IMR-90 (cell line): ENCODE measurements around the gene RHOBTB3.

ENCODE experiments used
- CEBPB ChIP-seq: IDR thresholded peaks from 2 replicates; pipeline ENCODE4 v1.6.1; 2012; ENCODE audit warnings: low read depth, low read length, improper control_type of control experiment
- FOS ChIP-seq: fragments of 150-350 bp; IDR thresholded peaks from 2 replicates; pipeline ENCODE4 v1.6.1; 2016; ENCODE audit warnings: low read depth, low read length
- MXI1 ChIP-seq: IDR thresholded peaks from 2 replicates; pipeline ENCODE4 v1.6.1; 2012; ENCODE audit warnings: low read depth, mild to moderate bottlenecking, low read length, moderate library complexity, borderline replicate concordance
- POLR2A ChIP-seq: IDR thresholded peaks from 2 replicates; pipeline ENCODE4 v1.6.1; 2012; ENCODE audit warnings: mild to moderate bottlenecking, low read depth, low read length
- RAD21 ChIP-seq: IDR thresholded peaks from 2 replicates; pipeline ENCODE4 v1.6.1; 2012; ENCODE audit warnings: low read length, improper control_type of control experiment
- RCOR1 ChIP-seq: IDR thresholded peaks from 2 replicates; pipeline ENCODE4 v1.6.1; 2012; ENCODE audit warnings: mild to moderate bottlenecking, low read length, improper control_type of control experiment; ENCODE audit not compliant: insufficient replicate concordance
- TF ChIP-seq, protein P1 (sequence below): conservative IDR thresholded peaks from 2 replicates; pipeline ENCODE4 v1.5.1; 2012; ENCODE audit warnings: mild to moderate bottlenecking, low read depth, low read length, improper control_type of control experiment

DNA sequence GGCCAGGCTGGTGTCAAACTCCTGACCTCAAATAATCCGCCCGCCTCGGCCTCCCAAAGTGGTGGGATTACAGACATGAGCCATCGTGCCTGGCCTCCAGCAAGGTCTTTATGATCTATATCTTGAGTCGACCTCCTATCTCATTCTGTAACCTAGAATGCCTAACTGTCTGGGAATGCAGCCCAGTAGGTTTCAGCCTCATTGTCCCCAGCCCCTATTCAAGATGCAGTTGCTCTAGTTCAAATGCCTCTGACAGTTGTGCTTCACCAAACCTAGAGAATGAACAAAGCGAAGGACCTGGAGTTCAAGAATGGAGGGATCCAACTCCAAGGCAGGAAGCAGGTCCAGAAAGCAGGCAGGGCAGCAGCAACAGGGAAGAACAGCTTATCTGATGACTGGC is 60.6 kb downstream of the RHOBTB3 start:
- TF ChIP-seq POLR2A = no peak
- TF ChIP-seq, protein P1, sequence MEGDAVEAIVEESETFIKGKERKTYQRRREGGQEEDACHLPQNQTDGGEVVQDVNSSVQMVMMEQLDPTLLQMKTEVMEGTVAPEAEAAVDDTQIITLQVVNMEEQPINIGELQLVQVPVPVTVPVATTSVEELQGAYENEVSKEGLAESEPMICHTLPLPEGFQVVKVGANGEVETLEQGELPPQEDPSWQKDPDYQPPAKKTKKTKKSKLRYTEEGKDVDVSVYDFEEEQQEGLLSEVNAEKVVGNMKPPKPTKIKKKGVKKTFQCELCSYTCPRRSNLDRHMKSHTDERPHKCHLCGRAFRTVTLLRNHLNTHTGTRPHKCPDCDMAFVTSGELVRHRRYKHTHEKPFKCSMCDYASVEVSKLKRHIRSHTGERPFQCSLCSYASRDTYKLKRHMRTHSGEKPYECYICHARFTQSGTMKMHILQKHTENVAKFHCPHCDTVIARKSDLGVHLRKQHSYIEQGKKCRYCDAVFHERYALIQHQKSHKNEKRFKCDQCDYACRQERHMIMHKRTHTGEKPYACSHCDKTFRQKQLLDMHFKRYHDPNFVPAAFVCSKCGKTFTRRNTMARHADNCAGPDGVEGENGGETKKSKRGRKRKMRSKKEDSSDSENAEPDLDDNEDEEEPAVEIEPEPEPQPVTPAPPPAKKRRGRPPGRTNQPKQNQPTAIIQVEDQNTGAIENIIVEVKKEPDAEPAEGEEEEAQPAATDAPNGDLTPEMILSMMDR = no peak
- TF ChIP-seq MXI1 = no peak
- no peak for TF ChIP-seq RAD21
- TF ChIP-seq CEBPB = no peak
- TF ChIP-seq FOS = no peak
- no peak for TF ChIP-seq RCOR1
